GM21526 (cell line): ENCODE results near the gene EIF3A.
"Not testable (repeated sequence)": the region's sequence is repeated elsewhere in the genome, so short reads cannot be mapped to it uniquely, and the experiment has no call there.

ENCODE experiments used
- ATAC-seq: cut with Tn5 transposase; IDR thresholded peaks from one replicate; pipeline ENCODE4 v1.9.1; 2021; ENCODE audit warnings: moderate library complexity; ENCODE audit not compliant: unreplicated experiment, low FRiP score

EIF3A gene, protein sequence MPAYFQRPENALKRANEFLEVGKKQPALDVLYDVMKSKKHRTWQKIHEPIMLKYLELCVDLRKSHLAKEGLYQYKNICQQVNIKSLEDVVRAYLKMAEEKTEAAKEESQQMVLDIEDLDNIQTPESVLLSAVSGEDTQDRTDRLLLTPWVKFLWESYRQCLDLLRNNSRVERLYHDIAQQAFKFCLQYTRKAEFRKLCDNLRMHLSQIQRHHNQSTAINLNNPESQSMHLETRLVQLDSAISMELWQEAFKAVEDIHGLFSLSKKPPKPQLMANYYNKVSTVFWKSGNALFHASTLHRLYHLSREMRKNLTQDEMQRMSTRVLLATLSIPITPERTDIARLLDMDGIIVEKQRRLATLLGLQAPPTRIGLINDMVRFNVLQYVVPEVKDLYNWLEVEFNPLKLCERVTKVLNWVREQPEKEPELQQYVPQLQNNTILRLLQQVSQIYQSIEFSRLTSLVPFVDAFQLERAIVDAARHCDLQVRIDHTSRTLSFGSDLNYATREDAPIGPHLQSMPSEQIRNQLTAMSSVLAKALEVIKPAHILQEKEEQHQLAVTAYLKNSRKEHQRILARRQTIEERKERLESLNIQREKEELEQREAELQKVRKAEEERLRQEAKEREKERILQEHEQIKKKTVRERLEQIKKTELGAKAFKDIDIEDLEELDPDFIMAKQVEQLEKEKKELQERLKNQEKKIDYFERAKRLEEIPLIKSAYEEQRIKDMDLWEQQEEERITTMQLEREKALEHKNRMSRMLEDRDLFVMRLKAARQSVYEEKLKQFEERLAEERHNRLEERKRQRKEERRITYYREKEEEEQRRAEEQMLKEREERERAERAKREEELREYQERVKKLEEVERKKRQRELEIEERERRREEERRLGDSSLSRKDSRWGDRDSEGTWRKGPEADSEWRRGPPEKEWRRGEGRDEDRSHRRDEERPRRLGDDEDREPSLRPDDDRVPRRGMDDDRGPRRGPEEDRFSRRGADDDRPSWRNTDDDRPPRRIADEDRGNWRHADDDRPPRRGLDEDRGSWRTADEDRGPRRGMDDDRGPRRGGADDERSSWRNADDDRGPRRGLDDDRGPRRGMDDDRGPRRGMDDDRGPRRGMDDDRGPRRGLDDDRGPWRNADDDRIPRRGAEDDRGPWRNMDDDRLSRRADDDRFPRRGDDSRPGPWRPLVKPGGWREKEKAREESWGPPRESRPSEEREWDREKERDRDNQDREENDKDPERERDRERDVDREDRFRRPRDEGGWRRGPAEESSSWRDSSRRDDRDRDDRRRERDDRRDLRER (N-terminal part only)

DNA sequence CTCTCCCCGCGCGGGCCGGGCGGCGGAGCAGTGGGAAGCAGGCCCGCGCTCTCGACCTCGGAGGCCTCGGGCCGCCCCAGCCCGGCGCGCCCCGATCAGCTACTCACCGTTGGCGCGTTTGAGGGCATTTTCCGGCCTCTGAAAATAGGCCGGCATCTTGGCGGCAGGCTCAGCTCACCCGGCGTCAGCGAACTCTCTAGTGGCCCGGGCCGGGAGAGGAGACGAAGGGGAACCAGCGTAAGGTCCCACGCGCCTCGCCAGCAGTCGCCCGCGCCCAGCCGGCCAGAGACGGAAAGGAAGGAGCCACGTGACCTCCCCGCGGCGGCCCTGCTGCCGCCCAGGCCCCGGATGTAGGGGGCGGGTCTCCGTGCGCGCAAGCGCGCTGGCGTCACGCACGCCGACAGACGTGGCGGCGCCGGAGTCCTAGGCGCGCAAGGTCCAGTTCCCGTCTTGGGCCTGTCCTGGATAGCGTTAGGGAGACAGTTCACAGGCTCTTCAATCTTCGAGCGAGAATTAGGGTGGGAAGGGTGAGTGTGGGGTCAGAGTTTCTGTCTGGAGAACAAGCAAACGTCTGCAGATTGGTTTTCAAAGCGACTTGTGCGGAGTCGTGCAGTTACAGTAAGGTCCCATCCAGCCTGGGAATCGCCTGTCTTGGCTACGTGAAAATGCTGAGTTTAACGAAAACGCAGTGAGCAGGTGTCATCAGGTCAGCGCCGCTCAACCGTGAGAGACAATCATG, at the start of gene EIF3A:
EIF3A (minus strand) TSS at position 297 of the 739 bp plus-strand sequence; CDS start at position 156, 141 bp downstream.
- ATAC-seq = peak; percentile 73

DNA sequence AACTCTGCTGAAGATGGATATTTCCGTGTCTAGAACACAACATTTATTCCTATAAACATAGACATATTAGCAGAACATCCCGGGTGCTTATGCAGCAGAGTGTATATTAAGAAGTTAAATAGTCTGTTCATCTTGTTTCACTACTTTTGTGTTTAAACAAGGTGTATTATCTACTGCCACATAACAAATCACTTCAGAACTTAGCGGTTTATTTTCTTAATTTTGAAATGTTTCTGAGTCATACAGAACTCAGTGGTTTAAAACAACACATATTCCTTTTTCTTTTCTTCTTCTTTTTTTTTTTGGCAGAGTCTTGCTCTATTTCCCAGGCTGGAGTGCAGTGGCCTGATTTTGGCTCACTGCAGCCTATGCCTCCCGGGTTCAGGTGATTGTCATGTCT, 49.1 kb upstream of the EIF3A start:
- ATAC-seq = no peak

DNA sequence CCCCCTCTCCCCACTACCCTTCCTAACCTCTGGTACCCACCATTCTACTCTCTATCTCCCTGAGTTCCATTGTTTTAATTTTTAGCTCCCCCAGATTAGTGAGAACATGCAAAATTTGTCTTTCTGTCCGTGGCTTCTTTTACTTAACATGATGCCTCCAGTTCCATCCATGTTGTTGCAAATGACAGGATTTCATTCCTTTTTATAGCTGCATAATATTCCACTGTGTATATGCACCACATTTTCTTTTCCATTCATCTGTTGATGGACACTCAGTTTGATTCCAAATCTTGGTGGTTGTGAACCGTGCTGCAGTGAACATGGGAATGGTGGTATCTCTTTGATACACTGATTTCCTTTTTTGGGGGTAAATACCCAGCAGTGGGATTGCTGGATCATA, 45.3 kb upstream of the EIF3A start:
- ATAC-seq = no peak

DNA sequence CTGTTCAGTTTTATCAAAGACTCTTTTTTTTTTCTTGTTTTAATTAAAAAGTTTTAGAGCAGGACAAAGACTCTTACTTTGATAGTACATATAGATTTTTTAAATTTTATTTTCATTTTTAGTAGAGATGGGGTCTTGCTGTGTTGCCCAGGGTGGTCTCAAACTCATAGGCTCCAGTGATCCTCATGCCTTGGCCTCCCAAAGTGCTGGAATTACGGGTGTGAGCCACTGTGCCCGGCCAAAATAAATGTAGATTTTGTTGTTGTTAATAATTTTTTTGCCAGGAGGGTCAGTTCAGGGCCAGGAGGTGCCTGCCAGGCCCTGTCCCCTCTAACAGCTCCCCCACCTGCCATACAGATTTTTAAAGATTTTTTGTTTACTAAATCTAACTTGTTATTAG, 40.3 kb upstream of the EIF3A start:
- no peak for ATAC-seq

DNA sequence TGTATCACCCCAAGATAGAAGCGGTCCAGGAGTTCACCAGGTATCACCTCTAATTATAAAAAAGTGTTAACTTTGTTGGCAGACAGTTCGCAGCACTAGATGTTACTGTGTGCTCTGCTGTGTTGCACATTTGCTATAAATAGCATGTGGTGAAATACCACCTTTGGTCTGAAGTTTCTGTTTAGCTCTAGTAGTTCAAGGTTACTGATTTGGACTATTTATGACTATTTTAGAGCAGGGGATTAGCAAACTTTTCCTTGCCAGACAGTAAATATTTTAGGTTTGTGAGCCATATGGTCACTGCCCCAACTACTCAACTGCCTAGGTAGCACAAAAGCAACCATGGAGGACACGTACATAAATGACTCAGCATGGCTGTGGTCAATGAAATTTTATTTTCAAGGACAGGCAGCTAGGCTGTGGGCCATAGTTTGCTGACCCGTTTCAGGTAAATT, 39.8 kb upstream of the EIF3A start:
- ATAC-seq = peak; percentile 78

DNA sequence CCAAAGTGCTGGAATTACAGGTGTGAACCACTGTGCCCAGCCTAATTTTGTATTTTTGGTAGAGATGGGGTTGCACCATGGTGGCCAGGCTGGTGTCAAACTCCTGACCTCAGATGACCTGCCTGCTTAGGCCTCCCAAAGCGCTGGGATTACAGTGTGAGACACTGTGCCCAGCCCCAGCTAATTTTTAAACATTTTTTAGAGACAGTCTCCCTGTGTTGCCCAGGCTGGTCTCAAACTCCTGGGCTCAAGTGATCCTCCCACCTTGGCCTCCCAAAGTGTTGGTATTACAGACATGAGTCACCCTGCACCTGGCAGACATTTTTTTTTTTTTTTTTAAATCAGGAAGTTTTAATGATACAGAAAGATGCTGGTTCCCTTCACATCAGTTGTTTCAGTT, 38.8 kb upstream of the EIF3A start:
- no peak for ATAC-seq

DNA sequence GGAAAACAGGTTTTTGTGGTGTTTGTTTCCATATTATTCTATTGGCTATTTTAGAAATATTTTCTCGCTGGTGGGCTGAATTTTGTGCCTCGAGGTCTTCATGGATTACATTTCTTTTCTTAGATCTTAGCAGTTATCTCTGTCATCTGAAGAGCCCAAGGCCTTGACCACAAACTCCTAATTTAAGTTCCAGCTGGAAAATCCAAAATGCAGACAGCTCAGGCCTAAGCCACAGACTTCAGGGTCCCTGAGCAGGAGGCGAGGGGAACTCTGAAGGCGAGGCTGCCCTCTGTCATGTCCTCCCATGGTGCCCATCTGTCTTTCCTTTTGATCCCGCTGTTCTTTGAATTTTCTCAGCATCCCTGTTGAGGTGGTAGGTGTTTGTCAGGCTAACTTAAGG, 37.6 kb upstream of the EIF3A start:
- ATAC-seq = no peak

DNA sequence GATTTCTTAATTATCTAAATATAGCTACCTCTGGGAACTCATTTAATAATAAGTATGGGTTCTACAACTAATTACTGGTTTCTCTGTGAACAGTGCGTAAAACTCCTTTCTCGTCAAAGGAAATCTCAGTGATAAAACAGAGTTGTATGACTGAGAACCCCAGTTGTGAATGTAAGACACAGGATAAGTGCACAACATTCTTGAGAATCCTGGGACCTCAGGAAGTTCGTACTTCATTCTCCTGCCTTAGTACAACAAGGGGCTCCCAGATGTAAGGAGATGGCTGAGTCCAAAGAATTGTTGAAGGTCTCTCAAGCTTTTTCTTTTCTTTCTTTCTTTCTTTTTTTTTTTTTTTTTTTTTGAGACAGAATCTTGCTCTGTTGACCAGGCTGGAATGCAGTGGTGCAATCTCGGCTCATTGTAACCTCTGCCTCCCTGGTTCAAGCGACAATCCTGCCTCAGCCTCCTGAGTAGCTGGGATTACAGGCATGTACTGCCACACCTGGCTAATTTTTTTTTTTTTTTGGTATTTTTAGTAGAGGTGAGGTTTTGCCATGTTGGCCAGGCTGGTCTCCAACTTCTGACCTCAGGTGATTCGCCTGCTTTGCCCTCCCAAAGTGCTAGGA, 35.8 kb upstream of the EIF3A start:
- no peak for ATAC-seq

DNA sequence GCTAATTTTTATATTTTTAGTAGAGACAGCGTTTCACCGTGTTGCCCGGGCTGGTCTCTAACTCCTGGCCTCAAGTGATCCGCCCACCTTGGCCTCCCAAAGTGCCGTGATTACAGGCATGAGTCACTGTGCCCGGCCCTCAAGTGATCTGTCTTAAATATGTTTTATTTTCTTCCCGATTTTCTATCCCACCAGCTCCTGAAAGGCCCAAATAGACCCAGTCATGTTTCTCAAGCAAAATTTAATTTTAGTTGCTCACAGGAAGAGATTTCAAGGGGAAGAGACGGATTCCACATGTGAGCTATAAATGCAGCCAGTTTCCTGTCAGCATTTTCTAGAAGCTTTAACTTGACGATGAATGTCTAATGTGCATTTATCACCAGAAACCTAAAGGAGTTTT, 35.3 kb upstream of the EIF3A start:
- no peak for ATAC-seq

DNA sequence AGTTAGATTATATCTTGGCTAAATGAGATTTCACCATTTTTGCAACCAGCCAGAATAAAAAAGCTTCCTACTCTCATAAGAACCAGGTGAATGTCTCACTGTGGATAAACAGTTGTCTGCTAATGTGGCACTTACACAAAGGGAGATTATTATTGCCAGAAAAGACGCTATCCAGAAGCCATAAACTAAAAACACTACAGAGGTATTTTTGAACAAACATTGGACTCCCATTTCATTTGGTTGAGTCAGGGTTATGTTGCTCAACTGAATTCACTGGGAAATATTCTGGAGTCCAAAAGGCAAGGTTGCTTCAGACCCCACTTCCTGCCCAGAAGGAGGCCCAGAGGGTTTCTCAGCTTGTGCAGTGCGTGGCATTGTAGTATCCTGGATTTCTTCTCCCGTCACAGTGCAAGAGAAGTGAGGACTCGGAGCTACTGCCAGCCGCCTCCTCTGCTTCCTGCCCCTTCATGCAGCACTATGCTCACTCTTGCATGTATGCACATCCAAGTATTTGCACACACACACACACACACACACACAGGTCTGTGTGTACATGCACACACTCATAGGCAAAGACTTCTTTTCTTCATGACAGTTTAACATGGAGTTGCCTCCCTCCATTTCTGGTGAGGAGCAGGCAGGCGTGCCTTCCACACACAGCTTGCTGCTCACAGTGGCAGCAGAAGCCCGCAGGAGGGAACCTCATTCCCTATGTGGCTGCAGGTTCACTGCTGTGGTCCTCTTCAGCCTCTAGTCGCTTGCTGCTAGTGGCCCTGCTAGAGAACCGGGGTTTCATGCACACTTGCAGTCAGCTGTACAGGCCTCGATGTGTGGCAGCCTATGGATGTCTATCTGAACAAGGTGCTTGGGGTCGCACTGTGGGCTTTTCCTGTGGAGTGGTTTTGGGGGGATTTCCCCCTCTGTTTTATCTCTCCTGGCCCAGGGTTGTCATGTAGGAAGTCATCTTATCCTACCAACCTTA, 33.4 kb upstream of the EIF3A start:
- ATAC-seq = no peak

DNA sequence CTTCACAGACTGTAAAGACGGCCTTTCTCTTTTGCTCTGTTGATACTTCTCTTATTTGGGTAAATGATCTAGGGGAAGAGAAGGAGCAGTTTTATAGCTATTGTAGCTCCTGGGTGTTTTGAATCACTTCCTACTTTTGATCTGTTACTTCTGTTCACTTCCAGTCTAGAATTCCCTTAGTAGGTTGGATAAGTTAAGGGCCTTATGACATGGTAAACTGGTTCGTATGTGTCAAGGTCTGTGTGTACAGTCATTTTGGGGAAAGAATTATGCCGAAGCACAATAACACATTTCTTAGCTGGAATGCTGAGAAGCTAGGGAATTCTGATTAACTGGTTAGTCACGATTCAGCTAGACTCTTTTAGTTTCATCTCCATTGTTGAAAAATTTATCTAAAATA, 31.4 kb upstream of the EIF3A start:
- no peak for ATAC-seq

DNA sequence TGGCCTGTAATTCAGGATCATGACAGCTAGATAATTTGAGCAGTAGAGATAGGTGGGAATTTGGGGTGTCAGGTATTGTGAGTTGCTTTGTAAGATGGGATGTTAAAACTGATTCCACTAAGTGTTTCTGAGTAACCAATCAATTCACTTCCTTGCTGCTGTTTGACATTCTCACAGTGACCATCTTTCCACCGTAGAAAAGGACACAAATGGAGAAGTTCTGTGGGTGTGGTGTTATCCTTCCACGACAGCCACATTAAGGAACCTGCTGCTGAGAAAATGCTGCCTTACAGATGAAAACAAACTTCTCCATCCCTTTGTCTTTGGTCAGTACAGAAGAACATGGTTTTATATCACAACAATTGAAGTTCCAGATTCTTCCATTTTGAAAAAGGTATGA, 27.2 kb upstream of the EIF3A start:
- ATAC-seq = not testable (repeated sequence)

DNA sequence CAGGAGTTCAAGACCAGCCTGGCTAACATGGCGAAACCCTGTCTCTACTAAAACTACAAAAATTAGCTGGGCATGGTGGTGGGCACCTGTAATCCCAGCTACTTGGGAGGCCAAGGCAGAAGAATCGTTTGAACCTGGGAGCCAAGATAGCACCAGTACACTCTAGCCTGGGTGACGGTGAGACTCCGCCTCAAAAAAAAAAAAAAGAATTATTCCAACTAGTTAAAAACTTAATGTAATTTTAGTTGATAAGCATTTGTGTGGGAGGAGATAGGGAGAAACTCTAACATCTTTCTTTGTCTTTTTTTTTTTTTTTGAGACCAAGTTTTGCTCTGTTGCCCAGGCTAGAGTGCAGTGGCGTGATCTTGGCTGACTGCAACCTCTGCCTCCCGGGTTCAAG, 26.5 kb upstream of the EIF3A start:
- ATAC-seq = not testable (repeated sequence)

DNA sequence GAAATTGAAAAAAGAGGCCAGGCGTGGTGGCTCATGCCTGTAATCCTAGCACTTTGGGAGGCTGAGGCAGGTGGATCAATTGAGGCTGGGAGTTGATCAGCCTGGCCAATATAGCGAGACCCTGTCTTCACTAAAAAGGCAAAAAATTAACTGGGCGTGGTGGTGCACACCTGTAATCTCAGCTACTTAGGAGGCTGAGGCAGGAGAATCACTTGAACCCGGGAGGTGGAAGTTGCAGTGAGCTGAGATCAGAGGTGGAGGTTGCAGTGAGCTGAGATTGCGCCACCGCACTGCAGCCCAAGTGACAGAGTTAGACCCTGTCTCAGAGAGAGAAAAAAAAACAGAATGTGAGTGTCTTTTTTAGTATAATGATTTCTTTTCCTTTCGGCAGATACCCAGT, 25.3 kb upstream of the EIF3A start:
- not testable (repeated sequence) for ATAC-seq

DNA sequence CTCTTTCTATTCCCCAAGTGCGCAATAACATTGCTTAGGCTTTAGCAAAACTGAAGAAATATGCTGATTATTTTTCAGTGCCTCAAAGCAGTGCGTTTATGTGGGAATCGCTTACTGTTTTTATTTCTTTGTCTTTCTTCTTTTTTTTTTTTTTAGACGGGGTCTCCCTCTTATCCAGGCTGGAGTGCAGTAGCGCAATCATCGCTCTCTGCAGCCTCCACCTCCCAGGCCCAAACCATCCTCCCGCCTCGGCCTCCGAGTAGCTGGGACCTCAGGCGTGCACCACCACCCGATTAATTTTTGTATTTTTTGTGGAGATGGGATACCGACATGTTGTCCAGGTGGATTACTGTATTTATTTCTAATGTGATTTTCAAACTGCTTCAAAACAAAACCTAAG, 24.5 kb upstream of the EIF3A start:
- ATAC-seq = no peak

DNA sequence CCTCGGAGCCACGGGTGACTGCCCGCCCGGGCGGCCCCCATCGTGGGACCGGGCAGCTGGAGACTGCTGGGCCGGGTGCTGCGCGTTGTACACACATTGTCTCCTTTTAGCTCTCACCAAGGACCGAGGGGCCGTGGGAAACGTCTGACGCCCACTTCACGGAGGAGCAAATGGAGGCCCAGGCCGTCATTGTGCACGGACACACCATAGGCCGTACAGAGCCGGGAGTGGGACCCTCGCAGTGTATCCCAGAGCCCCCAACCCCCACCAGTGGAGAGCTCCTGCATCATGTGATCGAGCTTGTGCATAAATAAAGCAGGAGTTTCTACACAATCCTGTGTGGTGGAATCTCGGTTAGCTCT, 24.0 kb upstream of the EIF3A start:
- ATAC-seq = peak; percentile 21

DNA sequence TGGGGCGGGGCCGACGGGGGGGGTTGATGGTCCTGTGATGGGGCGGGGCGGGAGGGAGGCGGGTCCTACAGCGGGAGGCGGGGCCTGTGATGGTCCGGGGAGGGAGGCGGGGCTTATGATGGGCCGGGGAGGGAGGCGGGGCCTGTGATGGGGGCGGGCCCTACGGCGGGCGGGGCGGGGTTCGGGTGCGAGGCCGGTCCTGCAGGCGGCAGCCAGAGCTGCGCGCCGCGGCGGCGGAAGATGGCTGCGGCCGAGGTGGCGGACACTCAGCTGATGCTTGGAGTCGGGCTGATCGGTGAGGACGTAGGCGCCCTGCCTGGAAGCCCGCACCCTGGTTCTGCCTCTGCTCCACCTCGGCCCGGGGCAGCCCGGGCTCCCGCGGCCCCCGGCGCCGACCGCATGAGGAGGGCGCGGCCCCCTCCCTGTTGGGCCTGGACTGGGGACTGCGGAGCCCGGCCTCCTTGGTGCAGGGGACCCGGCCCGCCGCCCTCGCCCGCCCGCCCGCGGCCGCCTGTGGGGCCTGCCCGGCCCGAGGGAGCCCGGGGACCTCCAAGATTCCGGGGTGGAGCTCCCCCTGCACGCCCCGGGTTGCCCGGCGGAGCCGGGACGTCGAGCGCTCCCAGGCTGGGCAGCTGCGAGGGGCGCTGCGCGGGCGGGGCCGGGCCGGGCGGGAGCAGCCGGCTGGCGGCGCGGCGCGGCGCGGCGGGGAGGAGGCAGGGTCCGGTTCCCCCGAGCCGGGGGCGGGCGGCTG, 23.5 kb upstream of the EIF3A start, which contains the start of gene DENND10:
DENND10 (plus strand) TSS at position 211 of the 751 bp plus-strand sequence; CDS start at position 241, 30 bp downstream.
- ATAC-seq = peak; percentile 70
